Stimulated activated CD8-positive, alpha-beta memory T cell treated with anti-CD3 and anti-CD28 coated beads, Interleukin-7, amount 100 ng/mL, for 4 hours (primary cell): Measurements from ENCODE around the gene IFITM10.
"Not testable (repeated sequence)": the region's sequence is repeated elsewhere in the genome, so short reads cannot be mapped to it uniquely, and the experiment has no call there.

Source experiments
- DNase-seq, 2 donors: peaks; one replicate each; pipeline ENCODE4 v3.0.0-alpha.2; 2020; ENCODE audit warnings: low read depth in 2 of 2

Gene IFITM10

DNA sequence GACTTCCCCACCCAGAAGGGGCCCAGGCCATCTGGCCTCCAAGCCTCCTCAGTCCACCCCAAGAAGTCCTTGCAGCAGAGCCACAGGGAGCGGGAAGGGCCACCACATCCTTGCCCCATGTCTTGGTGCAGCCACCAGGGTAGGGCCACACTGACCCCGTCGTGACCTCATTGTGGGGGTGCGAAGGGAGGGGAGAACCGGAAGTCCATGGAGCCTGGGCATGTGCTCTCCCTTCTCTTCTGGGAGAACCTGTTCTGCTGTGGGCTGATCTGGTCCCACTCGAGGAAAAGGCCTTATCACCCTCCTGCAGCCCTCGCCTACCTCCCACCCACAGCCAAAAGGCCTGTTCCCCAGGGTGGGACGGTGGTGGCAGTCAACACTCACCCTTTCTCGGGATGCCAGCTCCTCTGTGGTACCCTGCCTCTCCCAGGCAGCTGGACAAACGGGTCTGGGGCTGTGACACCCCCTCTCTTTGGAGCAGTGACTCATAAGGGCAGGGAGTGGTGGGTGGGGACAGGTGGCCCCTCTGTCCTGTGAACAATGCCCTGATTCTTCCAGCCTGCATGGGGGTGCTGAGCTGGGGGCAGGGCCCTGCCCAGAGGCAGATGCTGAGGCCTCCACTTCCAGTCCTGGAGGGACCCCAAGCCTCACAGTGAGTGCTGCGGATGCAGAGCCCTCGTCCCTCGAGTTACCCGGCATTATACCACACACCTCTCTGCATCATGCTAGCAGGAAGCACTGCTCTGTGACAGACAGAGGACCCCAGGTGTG lies 27.9 kb upstream of the IFITM10 start:
- no peak for DNase-seq

DNA sequence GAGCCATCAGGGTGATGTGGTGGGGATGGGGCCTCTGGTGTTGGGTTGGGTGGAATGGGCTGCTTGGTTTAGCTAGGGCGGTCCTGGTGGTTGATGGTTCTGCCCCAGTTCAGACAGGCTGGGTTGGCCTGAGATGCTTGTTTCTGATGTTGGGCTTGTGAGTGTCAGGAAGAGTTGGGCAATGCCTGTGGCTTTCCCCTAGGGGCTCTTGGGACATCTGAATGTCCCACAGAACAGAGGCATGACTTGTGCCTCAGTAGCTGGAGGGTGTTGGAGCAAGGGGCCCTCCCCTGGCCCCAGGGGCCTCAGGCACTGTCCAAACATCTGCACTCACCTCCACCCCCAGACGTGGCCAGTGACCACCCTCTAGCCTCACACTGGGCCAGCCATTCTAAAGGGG lies 27.3 kb upstream of the IFITM10 start:
- no peak for DNase-seq

DNA sequence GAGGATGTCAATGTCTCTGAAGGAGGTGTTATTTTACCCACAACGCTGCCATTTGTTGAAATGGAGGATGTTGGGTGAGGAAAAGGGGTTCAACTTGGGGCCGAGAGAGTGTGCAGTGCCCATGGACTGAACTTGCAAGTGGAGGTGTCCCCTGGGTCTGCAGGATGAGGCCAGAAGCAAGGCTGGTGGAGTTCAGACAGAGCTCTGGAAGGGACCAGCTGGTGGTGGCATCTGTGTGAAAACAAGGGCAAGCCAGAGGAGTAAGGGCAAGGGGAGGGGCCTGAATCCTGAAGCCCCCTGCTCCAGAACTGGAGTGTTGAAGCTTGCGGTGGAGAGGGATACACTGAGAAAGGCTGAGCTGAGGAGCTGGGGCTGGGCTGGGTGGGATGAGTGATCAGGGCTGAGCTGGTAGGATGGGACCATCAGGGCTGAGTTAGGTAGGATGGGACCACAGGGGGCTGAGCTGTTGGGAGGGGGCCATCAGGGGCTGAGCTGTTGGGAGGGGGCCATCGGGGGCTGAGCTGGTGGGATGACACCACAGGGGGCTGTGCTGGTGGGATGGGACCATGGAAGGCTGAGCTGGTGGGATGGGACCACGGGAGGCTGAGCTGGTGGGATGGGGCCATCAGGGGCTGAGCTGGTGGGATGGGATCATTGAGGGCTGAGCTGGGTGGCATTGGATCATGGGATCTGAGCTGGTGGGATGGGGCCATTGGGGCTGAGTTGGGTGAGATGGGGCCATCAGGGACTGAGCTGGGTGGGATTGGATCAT lies 26.7 kb upstream of the IFITM10 start:
- no peak for DNase-seq

DNA sequence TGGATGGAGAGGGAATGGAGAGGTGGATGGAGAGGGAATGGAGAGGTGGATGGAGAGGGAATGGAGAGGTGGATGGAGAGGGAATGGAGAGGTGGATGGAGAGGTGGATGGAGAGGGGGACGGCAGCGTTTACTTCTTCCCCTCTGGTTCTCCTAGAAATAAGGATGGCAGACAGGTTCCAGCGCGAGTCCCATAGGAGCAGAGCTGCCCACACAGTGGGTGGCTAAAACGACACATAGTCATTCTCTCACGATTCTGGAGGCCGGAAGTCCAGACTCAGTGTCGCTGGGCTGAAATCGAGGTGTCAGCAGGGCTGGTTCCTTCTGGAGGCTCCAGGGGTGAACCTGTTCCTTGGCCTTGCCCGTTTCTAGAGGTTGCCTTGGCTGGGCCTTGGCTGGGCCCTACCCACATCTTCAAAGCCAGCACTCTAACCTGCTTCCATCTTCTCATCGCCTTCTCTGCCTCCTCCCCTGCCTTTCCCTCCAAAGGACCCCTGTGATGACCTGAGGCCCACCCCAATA lies 26.0 kb upstream of the IFITM10 start:
- DNase-seq = no peak

DNA sequence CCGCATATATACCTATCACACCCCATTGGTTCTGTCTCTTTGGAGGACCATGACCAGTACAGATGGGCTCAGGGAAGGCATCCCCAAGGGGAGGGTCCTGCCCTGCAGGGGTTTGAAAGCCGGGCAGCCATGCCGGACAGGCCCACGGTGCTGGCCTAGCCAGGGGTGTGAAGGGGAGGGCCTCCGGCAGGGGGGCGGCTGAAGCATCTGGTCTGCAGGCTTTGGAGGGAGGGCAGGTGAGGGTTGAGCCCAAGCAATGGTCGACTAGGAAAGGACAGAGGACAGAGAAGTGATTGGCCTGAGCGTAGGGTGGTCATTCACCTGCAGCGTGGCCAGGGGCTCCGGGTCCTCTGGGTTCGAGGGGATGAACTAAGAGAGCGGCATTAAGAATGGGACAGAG lies 24.5 kb upstream of the IFITM10 start:
- DNase-seq = no peak

DNA sequence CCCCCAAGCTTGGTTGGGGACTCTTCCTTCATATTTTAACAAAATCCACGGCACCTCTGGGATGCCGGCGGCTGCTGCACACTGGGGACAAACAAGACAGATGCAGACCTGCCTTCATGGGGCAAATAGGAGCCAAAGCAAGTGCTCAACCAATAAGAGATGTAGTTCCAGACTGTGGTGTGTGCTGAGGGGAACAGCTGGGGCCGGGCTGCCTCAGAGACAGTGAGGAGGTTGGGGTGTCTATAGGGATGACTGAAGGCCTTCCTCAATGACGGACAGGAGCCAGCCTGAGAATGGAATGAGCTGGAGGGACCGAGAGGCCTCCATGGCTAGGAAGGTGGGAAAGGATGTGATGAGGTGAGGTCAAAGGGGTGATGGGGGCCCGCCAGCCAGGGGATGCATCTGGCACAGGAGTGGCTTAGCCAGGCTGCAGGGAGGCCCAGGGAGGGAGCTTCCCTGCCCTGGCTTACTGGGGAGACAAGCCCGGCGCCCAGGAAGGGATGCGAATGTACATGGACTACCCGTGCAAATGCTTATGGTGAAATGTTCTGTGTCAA lies 23.7 kb upstream of the IFITM10 start:
- no peak for DNase-seq

DNA sequence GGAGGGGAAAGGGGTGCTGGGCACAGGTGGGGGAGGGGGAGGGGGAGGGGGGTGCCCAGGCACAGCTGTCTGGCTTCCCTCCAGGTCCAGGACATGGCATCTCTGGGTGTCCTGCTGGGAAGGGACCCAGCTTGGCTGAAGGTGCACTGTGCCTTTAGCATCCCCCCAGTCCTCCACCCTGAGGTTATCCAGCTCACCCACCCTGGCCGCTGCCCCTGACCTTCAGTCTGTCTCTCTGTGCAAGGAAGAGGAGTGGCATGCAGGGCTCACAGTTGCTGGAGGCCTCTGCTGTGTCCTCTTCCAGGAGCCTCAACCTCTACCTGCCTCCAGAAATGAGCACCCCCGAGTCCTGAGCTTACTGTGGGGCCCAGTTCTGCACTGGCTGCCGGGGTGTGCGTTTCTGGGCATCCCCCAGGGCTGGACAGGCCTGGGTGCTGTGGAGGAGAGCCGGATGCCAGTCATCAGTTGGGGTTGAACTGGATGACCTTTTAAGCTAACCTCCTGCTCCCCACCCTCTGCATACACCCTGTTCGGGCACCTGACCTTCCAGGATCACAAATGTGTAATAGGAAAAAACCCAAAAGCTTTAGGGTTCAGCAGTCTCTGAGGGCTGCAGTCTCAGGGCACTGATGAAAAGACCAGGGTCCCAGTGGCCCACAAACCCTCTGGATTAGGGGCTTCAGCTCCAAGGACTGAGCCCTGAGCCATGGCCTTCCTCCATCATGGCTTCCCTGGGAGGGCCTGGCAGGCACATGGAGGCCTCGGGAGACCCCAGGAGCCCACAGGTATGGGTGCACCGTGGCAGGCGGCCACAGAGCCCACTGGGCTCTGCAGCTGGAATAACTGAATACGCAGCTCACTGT lies 23.0 kb upstream of the IFITM10 start:
- DNase-seq = no peak

DNA sequence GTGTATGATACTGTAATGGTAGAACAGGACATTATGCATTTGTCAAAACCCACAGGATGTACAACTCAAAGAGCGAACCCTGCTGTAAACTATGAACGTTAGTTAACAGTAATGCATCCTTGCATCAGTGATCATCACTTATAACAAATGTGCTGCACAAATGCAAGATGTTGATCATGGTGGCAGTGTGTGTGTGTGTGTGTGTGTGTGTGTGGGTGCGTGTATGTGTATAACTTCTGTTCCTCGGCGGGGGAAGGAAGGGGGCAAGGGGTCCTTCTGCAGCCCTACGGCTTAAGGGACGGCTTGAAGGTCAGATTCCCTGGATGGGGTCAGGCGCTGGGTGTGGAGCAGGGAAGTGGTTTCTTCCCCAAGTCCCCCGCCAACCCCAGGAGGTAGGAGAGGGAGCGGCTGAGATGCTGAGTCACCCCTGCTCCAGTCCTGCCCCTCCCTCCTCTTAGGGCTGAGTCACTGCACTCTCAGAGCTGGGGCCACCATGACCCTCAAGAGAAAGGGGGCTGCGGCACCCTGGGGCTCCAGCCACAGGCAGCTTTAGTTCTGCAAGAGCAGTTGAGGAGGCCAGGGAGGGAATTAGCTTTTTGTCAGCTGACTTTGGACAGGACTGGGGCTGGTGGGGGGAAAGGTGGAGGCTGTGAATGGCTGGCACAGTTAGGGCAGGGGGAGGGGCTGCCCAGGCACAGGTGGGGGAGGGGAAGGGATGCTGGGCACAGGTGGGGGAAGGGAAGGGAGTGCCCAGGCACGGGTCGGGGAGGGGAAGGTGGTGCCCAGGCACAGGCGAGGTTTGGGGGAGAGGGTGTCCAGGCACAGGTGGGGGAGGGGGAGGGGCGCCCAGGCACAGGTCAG lies 22.1 kb upstream of the IFITM10 start:
- DNase-seq = peak; percentile 34 to 54

DNA sequence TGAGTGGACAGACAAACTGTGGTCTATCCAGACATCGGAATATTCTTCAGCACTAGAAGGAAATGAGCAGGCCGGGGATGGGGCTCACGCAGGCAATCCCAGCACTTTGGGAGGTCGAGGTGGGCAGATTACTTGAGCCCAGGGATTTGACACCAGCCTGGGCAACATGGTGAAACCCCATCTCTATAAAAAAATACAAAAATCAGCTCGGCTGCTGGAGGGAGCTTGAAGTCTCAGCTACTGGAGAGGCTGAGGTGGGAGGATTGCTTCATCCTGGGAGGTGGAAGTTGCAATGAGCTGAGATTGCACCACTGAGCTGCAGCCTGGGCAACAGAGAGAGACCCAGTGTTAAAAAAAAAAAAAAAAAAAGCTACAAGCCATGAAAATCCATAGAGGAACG lies 21.3 kb upstream of the IFITM10 start:
- no peak for DNase-seq

DNA sequence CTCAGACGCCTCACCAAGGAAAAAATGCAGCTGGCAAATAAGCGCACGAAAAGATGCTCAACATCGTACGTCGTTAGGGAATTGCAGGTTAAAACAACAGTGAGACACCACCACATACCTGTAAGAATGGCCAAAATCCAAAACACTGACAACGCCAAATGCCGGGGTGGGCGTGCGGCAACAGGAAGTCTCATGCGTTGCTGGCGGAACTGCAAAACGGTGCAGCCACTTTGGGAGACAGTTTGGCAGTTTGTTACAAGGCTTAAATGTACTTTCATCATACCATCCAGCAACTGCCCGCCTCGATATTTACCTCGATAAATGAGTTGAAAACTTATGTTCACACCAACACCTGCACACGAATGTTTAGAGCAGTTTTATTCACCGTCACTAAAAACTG lies 20.9 kb upstream of the IFITM10 start:
- DNase-seq = no peak

DNA sequence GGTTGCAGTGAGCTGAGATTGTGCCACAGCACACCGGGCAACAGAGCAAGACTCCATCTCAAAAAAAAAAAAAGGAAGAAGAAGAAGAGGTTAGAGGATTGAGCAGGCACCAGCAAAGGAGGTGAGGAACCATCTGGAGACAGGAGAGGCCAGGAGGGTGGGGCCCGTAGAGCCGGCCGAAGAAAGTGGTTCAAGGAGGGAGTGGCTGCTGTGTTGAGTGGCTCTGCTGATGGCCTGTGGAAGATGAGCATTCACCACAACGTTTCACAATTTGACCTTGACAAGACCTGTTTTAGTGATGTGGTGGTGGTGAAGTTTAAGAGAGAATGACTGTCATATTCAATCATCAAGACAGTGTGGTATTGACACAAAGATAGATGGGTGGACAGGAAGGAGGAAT lies 20.1 kb upstream of the IFITM10 start:
- DNase-seq = no peak

DNA sequence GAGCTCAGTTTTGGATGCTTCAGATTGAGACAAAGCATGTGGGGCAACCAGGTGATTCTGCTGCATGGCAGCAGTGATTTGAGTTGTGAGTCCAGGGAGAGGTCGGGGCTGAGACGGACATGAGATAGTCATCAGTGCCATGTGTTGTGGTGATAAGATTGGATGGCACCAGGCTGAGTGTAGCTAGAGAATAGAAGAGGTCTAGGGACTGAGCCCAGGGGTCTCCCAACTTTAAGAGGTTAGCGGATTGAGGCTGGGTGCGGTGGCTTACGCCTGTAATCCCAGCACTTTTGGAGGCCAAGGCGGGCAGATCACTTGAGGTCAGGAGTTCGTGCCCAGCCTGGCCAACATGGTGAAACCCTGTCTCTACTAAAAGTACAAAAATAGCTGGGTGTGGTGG lies 19.7 kb upstream of the IFITM10 start:
- DNase-seq = no peak

DNA sequence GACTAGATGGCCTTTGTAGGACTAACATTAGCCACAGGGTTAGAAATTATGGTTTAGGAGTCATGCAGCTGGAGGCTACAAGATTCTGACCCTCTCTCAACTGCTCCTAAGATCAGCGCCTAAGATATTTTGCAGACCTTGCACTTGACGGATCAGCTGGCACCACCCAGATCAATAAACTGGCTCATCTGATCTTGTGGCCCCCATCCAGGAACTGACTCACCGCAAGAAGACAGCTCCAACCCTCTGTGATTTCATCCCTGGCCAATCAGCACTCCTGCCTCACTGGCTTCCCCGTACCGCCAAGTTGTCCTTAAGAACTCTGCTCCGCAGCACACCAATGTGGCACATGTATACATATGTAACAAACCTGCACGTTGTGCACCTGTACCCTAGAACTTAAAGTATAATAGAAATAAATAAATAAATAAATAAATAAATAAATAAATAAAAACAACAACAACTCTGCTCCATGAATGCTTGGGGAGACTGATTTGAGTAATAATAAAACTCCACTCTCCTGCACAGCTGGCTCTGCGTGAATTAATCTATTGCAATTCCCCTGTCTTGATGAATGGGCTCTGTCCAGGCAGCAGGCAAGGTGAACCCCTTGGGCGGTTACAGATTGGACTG lies 19.0 kb upstream of the IFITM10 start:
- not testable (repeated sequence) for DNase-seq

DNA sequence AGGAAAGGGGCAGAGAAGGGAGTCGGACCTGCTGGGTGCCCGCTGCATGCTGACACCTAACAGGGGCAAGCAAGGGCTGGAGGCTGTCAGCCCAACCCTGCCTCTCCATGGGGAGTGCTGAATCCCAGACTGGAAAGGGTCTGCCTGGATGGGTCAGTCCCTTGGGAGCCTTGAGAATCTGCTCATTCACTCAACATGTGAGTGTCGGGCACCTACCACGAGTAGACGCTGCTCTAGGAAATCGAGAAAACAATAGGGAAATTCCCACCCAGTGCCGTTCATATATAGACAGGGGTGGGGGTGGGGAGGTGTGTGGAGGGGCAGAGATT lies 17.7 kb upstream of the IFITM10 start:
- no peak for DNase-seq

DNA sequence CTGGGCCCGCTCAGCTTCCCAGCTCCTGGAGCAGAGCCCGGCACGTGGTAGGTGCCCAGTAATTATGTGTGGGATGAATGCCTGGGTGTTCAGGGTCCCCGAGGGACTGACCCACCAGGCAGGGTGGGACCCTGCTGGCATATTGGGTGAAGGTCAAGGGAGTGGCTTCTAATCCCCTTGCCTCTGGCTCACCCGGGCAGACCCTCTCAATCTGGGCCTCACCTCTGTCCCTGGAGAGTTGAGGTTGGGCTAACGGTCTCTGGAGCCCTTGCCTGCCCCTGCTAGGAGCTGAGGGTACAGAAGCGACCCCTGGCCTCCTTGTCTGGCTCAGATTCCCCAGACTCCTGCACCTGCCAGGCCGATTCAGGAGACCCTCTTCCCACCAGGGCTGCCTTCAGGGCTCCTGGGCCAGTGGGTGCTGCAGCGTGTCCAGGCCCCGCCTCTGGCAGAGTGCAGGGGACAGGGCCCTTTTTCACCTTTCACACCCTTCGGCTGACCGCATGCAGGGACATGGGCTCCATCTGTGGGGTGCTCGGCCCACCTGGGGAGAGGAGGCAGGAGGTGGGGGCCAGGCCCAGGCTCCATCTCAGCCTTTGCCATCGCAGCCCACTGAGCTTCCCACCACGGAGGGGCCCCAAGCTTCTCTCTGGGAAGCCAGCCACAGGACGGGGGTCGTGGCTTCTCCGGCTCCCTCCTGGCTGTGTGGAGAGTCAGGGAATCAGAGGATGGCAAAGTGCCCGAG lies 17.2 kb upstream of the IFITM10 start:
- no peak for DNase-seq

DNA sequence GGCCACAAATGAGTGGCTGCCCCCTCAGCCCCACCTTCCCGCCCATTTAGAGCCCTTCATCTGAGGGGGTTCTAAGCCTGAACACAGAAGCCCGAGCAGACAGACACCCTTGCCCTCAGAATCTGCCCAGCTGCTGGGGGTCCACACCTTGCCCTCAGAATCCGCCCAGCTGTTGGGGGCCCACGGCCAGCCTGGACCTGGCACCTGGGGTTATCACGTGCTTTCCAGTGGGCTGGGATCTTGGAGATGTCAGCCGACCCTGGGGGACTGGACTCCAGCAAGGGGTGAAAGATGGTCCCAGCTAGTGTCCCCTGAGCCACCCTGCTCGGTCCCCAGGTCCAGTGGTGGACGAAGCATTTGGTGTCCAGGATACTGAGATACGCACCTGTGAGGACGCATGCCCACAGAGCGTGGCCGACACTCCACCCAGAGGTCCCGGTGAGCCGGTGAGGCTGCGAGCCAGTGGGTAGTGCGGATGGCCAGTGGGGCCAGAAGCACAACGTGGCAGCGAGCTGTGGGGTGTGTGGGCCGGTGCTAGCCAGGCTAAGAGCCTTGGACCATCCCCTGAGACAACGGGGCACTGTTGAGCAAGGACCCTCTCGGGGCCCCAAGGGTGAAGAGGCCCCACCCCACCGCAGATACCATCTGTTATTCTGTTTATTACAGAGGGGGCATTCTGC lies 16.5 kb upstream of the IFITM10 start:
- no peak for DNase-seq

DNA sequence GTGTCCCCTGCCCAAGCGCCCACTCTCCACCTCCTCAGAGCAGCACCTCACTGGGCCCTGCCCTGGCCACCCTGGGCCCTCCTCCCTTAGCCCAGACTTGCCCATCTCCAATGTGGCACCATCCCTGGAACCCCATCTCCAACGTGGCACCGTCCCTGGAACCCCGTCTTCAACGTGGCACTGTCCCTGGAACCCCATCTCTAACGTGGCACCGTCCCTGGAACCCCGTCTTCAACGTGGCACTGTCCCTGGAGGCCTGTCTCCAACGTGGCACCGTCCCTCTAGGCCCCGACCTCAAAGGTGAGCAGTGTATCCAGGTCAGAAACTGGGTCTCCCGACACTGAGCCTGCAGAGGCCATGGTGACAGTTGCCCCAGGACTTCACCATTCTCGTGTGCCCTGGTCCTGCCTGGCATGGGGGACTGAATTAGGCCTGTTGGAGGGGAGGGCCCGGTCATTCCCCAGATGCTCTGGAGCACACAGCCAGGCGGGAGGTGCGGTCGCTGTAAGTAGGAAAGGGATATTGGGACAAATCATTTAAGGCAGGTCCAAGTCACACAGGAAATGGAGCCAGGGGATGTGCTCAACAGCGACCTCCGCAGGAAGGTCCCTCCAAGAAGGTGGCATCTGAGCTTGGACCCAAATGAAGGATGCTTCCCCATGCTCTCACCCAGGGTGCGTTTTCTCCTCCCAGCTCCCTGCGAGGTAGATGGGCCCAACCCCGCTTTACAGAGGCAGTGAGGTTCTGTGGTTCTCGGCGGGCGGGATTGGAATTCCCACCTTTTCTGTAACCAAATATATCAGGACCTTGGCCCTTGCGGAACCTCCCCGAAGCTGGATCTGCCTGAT lies 15.7 kb upstream of the IFITM10 start:
- DNase-seq = no peak
